Neuronal stem cell (in vitro differentiated cells): ENCODE results near the gene HBA1. TPM values are rescaled to one million over a fixed set of nuclear protein-coding genes. Genes with fewer than 3 reads are reported as not detected.
"Not testable (repeated sequence)": the region's sequence is repeated elsewhere in the genome, so short reads cannot be mapped to it uniquely, and the experiment has no call there.

Experiments
- DNase-seq: peaks from one replicate; pipeline ENCODE4 v3.0.0-alpha.2; 2013; ENCODE audit warnings: low spot score
- H2AFZ ChIP-seq: one replicate; pipeline ENCODE4 v1.6.1; 2013; ENCODE audit warnings: mild to moderate bottlenecking, low read length, inconsistent platforms
- H2AK5ac ChIP-seq: 2 replicates; pipeline ENCODE4 v1.6.1; 2013; ENCODE audit warnings: low read depth, mild to moderate bottlenecking, inconsistent platforms, low read length, moderate library complexity, mixed read lengths
- H2BK120ac ChIP-seq: 2 replicates; pipeline ENCODE4 v1.6.1; 2013; ENCODE audit warnings: low read depth, mild to moderate bottlenecking, inconsistent platforms, low read length, moderate library complexity, mixed read lengths
- H2BK12ac ChIP-seq: one replicate; pipeline ENCODE4 v1.6.1; 2013; ENCODE audit warnings: low read length, inconsistent platforms
- H2BK15ac ChIP-seq: 2 replicates; pipeline ENCODE4 v1.6.1; 2013; ENCODE audit warnings: mild to moderate bottlenecking, low read length, inconsistent platforms, mixed read lengths
- H2BK5ac ChIP-seq: one replicate; pipeline ENCODE4 v1.6.1; 2013; ENCODE audit warnings: inconsistent platforms, mild to moderate bottlenecking, low read length, moderate library complexity
- H3K14ac ChIP-seq: one replicate; pipeline ENCODE4 v1.6.1; 2013; ENCODE audit warnings: low read length, inconsistent platforms
- H3K18ac ChIP-seq: 2 replicates; pipeline ENCODE4 v1.6.1; 2013; ENCODE audit warnings: low read length, inconsistent platforms
- H3K23ac ChIP-seq: 2 replicates; pipeline ENCODE4 v1.6.1; 2013; ENCODE audit warnings: low read depth, mild to moderate bottlenecking, mixed read lengths, low read length, inconsistent platforms; ENCODE audit not compliant: poor library complexity
- H3K27ac ChIP-seq: replicated peaks from 3 replicates; pipeline ENCODE4 v1.5.1; 2013; ENCODE audit warnings: low read length, inconsistent platforms
- H3K27me3 ChIP-seq, 3 experiments: 2 replicates each; pipeline ENCODE4 v1.6.1; 2013; ENCODE audit warnings: low read length in 3 of 3, mild to moderate bottlenecking in 2 of 3, inconsistent platforms in 1 of 3, low read depth in 1 of 3, mixed read lengths in 1 of 3, moderate library complexity in 1 of 3; ENCODE audit not compliant: control insufficient read depth in 3 of 3, insufficient read depth in 3 of 3
- H3K36me3 ChIP-seq, 2 donors: replicated peaks in 1 of 2; 2 replicates each; pipeline ENCODE4 v1.6.1; 2013; ENCODE audit warnings: low read length in 2 of 2; ENCODE audit not compliant: control insufficient read depth in 2 of 2, insufficient read depth in 2 of 2
- H3K4ac ChIP-seq: 2 replicates; pipeline ENCODE4 v1.6.1; 2013; ENCODE audit warnings: inconsistent platforms, mild to moderate bottlenecking, low read length, moderate library complexity
- H3K4me1 ChIP-seq, 2 donors: 1 replicate in 1 of 2; 2 replicates in 1 of 2; pipeline ENCODE4 v1.6.1; 2013; ENCODE audit warnings: low read length in 2 of 2, low read depth in 1 of 2; ENCODE audit not compliant: control insufficient read depth in 2 of 2, insufficient read depth in 1 of 2
- H3K4me2 ChIP-seq: one replicate; pipeline ENCODE4 v1.6.1; 2013; ENCODE audit warnings: mild to moderate bottlenecking, low read length, inconsistent platforms; ENCODE audit not compliant: insufficient read depth, poor library complexity, severe bottlenecking
- H3K4me3 ChIP-seq, 2 donors: 2 replicates each; pipeline ENCODE4 v1.5.1; 2013; ENCODE audit warnings: low read length in 2 of 2, mild to moderate bottlenecking in 2 of 2, inconsistent platforms in 1 of 2, moderate library complexity in 1 of 2
- H3K79me1 ChIP-seq: one replicate; pipeline ENCODE4 v1.6.1; 2013; ENCODE audit warnings: low read depth, mild to moderate bottlenecking, inconsistent platforms, low read length, moderate library complexity
- H3K9ac ChIP-seq: one replicate; pipeline ENCODE4 v1.6.1; 2013; ENCODE audit warnings: mild to moderate bottlenecking, low read depth, low read length, inconsistent platforms; ENCODE audit not compliant: poor library complexity
- H3K9me3 ChIP-seq, 2 donors: replicated peaks in 1 of 2; 2 replicates each; pipeline versions ENCODE3 to v1.6.1; 2013; ENCODE audit warnings: low read length in 2 of 2, mild to moderate bottlenecking in 2 of 2, inconsistent platforms in 1 of 2, low read depth in 1 of 2, mixed read lengths in 1 of 2, moderate library complexity in 1 of 2; ENCODE audit not compliant: control insufficient read depth in 2 of 2, insufficient read depth in 1 of 2
- H4K8ac ChIP-seq: one replicate; pipeline ENCODE4 v1.6.1; 2013; ENCODE audit warnings: low read depth, mild to moderate bottlenecking, inconsistent platforms, low read length, moderate library complexity
- H4K91ac ChIP-seq: one replicate; pipeline ENCODE4 v1.6.1; 2013; ENCODE audit warnings: low read length, low read depth, mild to moderate bottlenecking, inconsistent platforms; ENCODE audit not compliant: poor library complexity
- WGBS, 2 donors: extraction: QIAGEN DNeasy Blood & Tissue Kit; methylation state at CpG; one replicate each; pipeline ENCODE4 v1.1.7; 2013; ENCODE audit warnings: missing lambda C conversion rate in 2 of 2, mixed read lengths in 1 of 2; ENCODE audit not compliant: insufficient read length in 2 of 2, insufficient replicate concordance in 1 of 2; ENCODE audit errors: extremely low coverage in 2 of 2; 5-methylcytosine and 5-hydroxymethylcytosine counted together
- small RNA-seq: library from polyadenylated mRNA; stranded (forward); fragments of <200 nt; extraction: miRNeasy Mini kit (QIAGEN cat#:217004); gene quantifications from one replicate; pipeline ENCODE3, GENCODE V24; 2013; ENCODE audit not compliant: insufficient read depth

Gene HBA1

DNA sequence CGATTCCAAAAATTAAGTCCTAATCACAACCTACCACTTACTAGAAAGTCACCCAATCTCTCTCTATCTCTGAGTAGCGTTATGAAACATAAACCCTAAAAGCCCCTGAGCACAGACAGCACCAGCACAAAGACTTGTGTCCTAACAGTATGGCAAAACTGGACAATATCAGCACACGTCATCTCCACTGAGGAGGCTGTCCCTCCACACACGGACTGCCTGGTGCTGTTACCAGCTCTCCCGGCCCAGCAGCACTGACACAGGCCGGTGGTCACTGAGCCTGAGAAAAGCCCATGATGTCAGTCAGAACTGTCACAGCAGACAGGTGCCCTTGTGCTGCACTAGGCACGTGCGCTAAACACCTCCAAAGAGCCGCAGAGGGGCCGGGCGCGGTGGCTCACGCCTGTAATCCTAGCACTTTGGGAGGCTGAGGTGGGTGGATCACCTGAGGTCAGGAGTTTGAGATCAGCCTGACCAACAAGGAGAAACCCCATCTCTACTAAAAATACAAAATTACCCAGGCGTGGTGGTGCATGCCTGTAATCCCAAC lies 35.2 kb downstream of the HBA1 start:
- peaks cover 47 to 96% of the 10 kb centered on the region in 2 donors for H3K36me3 ChIP-seq
- H3K4me1 ChIP-seq, H2AFZ ChIP-seq, DNase-seq, H3K9me3 ChIP-seq, H3K14ac ChIP-seq, H2BK12ac ChIP-seq, H3K27me3 ChIP-seq, H3K18ac ChIP-seq, H2BK5ac ChIP-seq, H3K27ac ChIP-seq, H2BK120ac ChIP-seq, H3K23ac ChIP-seq, H4K8ac ChIP-seq, H2BK15ac ChIP-seq, H4K91ac ChIP-seq, H2AK5ac ChIP-seq, H3K9ac ChIP-seq, H3K79me1 ChIP-seq, H3K4me2 ChIP-seq, H3K4ac ChIP-seq: not testable (repeated sequence)
- peak overlapping the region in 1 of 2 donors; percentile 49 for H3K4me3 ChIP-seq
- no CpG with 5 or more reads among the region's 14 CpGs for WGBS, 2 donors

GRCh38 chr16:212999-213398 lies 36.5 kb downstream of the HBA1 start:
- WGBS, 2 donors, result no CpG with 5 or more reads among the region's 3 CpGs
- H2BK120ac ChIP-seq, result no peak overlapping the region
- H3K36me3 ChIP-seq, result peaks cover 43 to 96% of the 10 kb centered on the region in 2 donors
- no peaks in the 10 kb centered on the region for H3K27me3 ChIP-seq
- H3K23ac ChIP-seq, result no peak overlapping the region
- no peak overlapping the region for H2AK5ac ChIP-seq
- no peak overlapping the region for H3K14ac ChIP-seq
- H2BK15ac ChIP-seq, result no peak overlapping the region
- H3K9ac ChIP-seq, result no peak overlapping the region
- no peak overlapping the region for H3K27ac ChIP-seq
- H3K4me2 ChIP-seq, result no peak overlapping the region
- no peak overlapping the region for H3K18ac ChIP-seq
- no peak overlapping the region for H3K4me3 ChIP-seq
- DNase-seq, result no peak
- H2BK5ac ChIP-seq, result no peak overlapping the region
- H3K4me1 ChIP-seq, result no peaks in the 10 kb centered on the region
- H3K79me1 ChIP-seq, result peaks cover 6% of the 10 kb centered on the region
- no peak overlapping the region for H4K8ac ChIP-seq
- H2BK12ac ChIP-seq, result no peak overlapping the region
- no peak overlapping the region for H2AFZ ChIP-seq
- H3K4ac ChIP-seq, result no peak overlapping the region
- H4K91ac ChIP-seq, result no peak overlapping the region
- no peaks in the 10 kb centered on the region for H3K9me3 ChIP-seq

- H3K23ac ChIP-seq, result no peak overlapping the region
- no peaks in the 10 kb centered on the region for H3K27me3 ChIP-seq
- H3K4me3 ChIP-seq, result no peak overlapping the region
- no peak overlapping the region for H3K4me2 ChIP-seq
- no peak for DNase-seq
- H3K9ac ChIP-seq, result no peak overlapping the region
- peaks cover 4% of the 10 kb centered on the region for H3K79me1 ChIP-seq
- no peak overlapping the region for H2BK15ac ChIP-seq
- H3K4ac ChIP-seq, result no peak overlapping the region
- H3K4me1 ChIP-seq, result no peaks in the 10 kb centered on the region
- WGBS, 2 donors, result no CpG with 5 or more reads among the region's 4 CpGs
- no peak overlapping the region for H2BK12ac ChIP-seq
- H3K14ac ChIP-seq, result no peak overlapping the region
- H3K36me3 ChIP-seq, result peaks cover 37 to 97% of the 10 kb centered on the region in 2 donors
- no peak overlapping the region for H4K8ac ChIP-seq
- H3K9me3 ChIP-seq, result no peaks in the 10 kb centered on the region
- no peak overlapping the region for H2AFZ ChIP-seq
- no peak overlapping the region for H4K91ac ChIP-seq
- no peak overlapping the region for H3K27ac ChIP-seq
- H3K18ac ChIP-seq, result no peak overlapping the region
- no peak overlapping the region for H2BK5ac ChIP-seq
- H2AK5ac ChIP-seq, result no peak overlapping the region
- H2BK120ac ChIP-seq, result no peak overlapping the region
These were observed 43.5 kb downstream of the HBA1 start for GRCh38 chr16:220021-220420.

Small RNA genes lying within 50 kb of the gene (small RNA-seq; reads per million reads assigned to genes)
- not detected for gene RF00019
